Measurements from ENCODE around the gene TRIM39.

DNA sequence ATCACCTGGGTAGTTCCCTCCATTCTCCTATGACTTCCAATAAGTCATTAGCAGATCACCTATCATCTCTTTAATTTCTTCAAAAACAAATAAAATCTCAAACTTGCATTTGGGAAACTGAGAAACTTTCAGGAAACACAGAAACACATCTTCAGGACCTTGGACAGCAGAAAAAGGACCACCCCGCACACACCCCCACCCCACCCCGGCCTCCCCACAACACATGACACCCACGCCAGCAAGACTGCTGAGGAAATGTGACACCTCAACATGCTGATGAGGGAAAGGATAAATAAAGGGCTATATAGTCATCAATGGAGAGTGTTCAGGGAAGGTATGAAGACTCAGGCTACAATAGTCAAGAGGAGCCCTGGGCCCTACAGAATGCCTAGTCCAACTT, 15.6 kb upstream of the TRIM39 start:
- TF ChIP-seq CHD4 (IDR thresholded peaks at IDR 0.05; ENCODE audit: insufficient read depth, insufficient replicate concordance, low read depth, low read length, poor library complexity, severe bottlenecking), result no peak
- TF ChIP-seq, protein P1, sequence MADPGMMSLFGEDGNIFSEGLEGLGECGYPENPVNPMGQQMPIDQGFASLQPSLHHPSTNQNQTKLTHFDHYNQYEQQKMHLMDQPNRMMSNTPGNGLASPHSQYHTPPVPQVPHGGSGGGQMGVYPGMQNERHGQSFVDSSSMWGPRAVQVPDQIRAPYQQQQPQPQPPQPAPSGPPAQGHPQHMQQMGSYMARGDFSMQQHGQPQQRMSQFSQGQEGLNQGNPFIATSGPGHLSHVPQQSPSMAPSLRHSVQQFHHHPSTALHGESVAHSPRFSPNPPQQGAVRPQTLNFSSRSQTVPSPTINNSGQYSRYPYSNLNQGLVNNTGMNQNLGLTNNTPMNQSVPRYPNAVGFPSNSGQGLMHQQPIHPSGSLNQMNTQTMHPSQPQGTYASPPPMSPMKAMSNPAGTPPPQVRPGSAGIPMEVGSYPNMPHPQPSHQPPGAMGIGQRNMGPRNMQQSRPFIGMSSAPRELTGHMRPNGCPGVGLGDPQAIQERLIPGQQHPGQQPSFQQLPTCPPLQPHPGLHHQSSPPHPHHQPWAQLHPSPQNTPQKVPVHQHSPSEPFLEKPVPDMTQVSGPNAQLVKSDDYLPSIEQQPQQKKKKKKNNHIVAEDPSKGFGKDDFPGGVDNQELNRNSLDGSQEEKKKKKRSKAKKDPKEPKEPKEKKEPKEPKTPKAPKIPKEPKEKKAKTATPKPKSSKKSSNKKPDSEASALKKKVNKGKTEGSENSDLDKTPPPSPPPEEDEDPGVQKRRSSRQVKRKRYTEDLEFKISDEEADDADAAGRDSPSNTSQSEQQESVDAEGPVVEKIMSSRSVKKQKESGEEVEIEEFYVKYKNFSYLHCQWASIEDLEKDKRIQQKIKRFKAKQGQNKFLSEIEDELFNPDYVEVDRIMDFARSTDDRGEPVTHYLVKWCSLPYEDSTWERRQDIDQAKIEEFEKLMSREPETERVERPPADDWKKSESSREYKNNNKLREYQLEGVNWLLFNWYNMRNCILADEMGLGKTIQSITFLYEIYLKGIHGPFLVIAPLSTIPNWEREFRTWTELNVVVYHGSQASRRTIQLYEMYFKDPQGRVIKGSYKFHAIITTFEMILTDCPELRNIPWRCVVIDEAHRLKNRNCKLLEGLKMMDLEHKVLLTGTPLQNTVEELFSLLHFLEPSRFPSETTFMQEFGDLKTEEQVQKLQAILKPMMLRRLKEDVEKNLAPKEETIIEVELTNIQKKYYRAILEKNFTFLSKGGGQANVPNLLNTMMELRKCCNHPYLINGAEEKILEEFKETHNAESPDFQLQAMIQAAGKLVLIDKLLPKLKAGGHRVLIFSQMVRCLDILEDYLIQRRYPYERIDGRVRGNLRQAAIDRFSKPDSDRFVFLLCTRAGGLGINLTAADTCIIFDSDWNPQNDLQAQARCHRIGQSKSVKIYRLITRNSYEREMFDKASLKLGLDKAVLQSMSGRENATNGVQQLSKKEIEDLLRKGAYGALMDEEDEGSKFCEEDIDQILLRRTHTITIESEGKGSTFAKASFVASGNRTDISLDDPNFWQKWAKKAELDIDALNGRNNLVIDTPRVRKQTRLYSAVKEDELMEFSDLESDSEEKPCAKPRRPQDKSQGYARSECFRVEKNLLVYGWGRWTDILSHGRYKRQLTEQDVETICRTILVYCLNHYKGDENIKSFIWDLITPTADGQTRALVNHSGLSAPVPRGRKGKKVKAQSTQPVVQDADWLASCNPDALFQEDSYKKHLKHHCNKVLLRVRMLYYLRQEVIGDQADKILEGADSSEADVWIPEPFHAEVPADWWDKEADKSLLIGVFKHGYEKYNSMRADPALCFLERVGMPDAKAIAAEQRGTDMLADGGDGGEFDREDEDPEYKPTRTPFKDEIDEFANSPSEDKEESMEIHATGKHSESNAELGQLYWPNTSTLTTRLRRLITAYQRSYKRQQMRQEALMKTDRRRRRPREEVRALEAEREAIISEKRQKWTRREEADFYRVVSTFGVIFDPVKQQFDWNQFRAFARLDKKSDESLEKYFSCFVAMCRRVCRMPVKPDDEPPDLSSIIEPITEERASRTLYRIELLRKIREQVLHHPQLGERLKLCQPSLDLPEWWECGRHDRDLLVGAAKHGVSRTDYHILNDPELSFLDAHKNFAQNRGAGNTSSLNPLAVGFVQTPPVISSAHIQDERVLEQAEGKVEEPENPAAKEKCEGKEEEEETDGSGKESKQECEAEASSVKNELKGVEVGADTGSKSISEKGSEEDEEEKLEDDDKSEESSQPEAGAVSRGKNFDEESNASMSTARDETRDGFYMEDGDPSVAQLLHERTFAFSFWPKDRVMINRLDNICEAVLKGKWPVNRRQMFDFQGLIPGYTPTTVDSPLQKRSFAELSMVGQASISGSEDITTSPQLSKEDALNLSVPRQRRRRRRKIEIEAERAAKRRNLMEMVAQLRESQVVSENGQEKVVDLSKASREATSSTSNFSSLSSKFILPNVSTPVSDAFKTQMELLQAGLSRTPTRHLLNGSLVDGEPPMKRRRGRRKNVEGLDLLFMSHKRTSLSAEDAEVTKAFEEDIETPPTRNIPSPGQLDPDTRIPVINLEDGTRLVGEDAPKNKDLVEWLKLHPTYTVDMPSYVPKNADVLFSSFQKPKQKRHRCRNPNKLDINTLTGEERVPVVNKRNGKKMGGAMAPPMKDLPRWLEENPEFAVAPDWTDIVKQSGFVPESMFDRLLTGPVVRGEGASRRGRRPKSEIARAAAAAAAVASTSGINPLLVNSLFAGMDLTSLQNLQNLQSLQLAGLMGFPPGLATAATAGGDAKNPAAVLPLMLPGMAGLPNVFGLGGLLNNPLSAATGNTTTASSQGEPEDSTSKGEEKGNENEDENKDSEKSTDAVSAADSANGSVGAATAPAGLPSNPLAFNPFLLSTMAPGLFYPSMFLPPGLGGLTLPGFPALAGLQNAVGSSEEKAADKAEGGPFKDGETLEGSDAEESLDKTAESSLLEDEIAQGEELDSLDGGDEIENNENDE (IDR thresholded peaks at IDR 0.05; ENCODE audit: low read depth, low read length), result no peak
- TF ChIP-seq PCBP2 (IDR thresholded peaks at IDR 0.05; ENCODE audit: low read depth, low read length, poor library complexity, severe bottlenecking), result no peak
- TF ChIP-seq KAT2B (IDR thresholded peaks at IDR 0.05; ENCODE audit: low read depth, low read length), result no peak
